Medulla oblongata (tissue), 1 donor: ENCODE measurements around the gene CPA5.
"Not testable (repeated sequence)": the region's sequence is repeated elsewhere in the genome, so short reads cannot be mapped to it uniquely, and the experiment has no call there.

Source experiments
- DNase-seq: peaks from one replicate; pipeline ENCODE4 v3.0.0-alpha.2; 2015; ENCODE audit errors: extremely low spot score

The CPA5 gene, protein sequence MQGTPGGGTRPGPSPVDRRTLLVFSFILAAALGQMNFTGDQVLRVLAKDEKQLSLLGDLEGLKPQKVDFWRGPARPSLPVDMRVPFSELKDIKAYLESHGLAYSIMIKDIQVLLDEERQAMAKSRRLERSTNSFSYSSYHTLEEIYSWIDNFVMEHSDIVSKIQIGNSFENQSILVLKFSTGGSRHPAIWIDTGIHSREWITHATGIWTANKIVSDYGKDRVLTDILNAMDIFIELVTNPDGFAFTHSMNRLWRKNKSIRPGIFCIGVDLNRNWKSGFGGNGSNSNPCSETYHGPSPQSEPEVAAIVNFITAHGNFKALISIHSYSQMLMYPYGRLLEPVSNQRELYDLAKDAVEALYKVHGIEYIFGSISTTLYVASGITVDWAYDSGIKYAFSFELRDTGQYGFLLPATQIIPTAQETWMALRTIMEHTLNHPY

DNA sequence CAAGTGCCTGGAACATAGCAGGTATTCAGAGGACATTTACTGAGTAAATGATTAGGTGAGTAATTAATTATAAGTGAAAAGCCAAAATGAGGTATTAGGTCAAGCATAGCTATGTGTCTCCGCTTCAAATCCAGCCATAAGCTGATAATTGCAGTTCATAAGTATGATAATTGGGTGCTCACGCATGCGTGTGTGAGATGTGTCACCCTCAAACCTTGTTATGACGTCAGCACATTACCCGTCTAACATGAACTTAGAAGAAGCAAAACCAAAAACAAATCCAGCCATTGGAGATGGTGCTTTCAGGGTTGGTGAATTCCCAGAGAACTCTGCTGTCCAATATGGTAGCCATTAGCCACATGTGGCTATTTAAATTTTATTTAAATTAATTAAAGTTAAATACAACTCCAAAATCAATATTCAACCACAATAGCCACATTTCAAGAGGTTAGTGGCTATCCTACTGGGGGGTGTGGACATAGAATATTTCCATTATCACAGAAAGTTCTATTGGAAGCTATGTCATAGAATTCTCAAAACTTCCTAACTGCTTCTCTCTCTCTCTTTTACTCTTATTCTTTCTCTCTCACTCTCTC is at the start of gene CPA5:
CPA5 (plus strand) TSS at position 546 of the 596 bp plus-strand sequence. CDS start 1,670 bp downstream, outside the sequence.
- DNase-seq, result no peak

DNA sequence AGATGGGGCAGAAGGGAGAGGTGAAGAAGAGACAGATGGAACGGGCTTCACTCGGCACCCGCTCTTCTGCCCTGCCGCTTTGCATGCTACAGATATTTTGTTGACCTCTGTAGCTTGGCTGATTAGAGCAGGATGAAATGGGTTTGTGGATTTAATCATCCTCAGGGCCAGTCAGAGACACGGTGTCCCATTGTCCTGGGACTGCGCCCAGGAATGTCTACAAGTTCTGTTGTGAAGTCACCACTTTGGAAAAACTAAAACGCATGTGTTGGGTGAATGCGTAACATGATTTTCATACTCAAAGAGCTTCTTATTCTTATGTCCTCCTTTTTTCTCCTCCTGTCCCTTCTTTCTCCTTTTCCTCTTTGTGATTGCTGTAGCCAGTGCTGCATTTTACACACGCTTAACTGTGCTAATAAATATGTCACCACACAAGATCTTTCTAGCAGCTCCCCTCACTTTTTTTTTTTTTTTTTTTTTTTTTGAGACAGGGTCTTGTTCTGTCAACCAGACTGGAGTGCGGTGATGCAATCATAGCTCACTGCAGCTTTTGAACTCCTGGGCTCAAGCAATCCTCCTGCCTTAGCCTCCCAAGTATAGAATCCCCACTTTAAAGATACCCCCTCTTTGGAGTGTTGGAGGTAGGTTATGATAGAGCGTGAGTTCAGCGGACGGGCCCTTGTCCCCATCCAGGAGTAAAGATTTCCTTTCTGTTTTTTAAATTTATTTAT is 48.2 kb upstream of the CPA5 start:
- DNase-seq, result no peak

DNA sequence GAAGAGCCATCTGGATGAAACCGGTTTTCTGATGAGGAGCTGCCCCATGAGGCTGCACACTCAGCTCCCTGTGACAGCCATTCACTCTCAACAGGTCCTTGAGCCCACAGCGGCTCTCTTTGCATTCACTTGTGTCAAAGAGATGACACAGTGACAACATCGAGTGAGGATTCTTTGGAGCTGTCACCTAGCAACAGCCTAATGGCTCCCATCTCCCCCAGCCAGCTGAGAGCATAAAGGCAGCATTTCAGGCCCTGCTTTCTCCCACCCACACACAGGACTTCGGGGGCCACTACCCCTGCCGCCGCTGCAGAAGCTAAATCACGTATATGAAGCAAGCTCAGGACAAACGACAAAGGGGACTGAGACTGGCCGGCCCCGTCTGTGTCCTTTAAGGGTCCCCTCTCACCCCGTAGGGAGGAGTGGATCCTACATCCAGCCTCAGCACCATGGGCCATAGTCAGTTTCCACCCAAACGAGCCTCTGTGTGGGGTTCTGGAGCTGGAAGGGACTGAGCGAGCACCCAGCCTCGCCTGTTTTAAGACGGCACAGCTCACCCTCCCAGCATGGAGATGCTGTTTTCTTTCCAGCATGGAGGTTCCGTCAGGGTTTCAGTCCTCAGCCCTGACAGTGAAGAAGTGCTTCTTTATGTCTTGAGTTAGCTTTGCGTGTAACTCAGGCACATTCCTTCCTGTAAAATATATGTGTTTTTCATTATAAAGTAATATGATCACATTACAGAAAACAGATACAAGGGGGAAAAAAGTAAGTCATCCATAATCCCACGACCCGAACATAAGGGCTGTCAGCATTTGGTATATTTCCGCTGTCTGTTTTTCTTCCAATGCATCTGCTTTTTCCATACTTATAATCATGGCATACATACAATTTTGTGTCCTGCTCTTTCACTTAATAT is 46.7 kb upstream of the CPA5 start:
- no peak for DNase-seq

DNA sequence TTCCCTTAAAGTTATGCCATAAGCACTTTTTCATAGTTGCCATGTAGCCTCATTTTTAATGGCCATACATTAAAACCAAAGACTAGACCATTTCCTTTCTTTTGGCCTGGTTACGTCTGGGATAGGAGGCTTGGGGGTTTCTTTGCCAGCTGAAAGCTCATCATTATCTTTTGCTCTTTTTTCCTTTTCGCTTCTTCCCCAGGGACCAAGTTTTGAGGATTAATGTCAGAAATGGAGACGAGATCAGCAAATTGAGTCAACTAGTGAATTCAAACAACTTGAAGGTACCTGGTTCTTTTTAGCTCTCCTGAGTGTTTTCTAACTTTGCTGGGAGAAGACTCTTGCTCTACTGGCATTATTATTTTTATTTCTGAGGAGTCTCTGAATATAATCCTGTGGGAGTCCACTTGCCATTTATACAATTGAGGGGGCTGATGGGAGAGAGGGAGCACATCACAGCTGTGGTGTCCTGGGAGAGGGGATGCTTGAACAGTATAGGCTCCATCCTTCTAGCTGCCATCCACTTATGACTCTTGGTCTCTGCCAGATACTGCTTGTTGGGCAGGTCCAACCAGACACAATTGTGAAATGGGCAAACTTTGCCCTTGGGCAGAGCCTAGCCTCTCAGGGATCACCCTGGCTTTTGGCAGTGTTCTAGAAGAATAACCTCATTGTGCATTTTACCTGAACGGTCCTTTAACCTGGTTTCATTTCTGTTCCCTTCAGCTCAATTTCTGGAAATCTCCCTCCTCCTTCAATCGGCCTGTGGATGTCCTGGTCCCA is 45.9 kb upstream of the CPA5 start:
- no peak for DNase-seq

DNA sequence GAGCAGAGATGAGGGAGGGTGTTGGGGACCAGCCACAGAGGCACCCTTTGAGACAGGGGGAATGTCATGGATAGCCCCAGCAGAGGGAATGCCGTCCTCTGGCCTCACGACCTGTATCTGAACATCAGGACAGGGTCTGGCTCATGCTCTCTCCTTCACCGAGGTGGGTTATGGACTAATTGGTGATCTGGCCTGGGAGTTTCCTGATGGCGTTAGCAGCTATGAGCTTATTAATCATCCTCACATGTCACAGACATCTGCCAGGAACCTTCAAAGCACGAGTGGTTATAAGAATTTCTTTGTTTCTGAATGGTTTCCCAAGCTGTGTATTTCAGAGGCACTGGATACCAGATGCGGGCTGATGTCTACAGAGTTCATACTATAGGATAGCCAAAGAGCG is 44.8 kb upstream of the CPA5 start:
- no peak for DNase-seq

DNA sequence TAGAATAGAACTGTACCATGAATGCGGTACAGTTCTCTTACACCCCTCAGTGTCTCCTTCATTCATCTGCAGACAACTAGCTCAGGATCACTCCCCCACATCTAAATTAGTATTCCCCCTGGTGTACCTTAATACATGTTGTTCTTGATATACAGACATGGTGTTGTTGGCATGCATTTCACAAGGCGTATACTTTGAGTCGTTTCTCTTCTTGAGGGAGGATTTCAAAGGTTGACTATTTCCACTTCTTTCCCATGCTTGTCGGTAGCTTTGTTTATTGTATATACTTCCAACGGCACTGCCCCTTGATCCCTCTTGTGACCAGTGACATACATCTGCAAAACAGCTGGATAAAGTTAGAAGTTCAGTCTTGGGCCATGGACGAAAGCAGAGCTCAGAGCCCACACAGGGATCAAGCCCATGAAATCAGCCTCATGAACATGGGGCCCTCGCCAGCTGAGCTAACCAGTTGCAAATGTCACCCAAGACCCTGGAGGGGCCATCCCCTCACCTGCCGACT is 43.1 kb upstream of the CPA5 start:
- DNase-seq, result no peak

DNA sequence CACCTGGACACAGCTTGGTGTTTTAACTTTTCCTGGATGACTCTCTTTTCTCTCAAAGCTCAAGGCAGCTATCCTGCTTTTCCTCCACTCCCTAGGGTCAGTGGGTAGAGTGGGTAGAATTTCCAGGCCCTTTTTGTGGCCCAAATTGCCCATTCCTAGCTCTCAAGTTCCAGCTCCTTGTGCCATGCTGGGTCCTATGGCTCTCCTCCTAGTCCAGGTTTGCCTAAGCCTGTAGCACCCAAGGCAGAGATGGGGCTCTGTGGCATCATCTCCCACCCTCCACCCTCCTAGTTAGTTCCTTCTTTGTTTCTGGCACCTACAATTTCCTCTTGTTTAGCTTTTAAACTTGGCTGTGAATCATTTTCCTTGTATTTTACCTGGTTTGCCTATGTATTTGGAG is 42.0 kb upstream of the CPA5 start:
- no peak for DNase-seq

DNA sequence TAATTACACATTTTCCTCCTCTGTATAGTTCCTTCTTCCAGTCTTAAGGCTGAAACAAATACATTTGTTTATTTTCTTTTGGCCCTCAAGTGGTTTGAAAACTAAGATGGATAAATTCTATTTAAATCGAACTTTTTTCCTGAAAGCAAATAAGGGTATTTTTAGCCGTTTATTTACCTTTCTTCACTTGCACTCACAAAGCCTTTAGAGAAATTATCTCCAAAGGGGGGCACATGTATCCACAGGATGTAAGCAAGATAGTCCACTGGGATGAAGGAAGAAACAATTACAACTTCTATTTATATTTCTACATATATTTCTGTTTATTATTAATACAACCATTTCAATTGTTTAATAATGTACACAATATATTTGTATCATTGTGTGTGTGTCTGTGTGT is 41.5 kb upstream of the CPA5 start:
- DNase-seq, result no peak

DNA sequence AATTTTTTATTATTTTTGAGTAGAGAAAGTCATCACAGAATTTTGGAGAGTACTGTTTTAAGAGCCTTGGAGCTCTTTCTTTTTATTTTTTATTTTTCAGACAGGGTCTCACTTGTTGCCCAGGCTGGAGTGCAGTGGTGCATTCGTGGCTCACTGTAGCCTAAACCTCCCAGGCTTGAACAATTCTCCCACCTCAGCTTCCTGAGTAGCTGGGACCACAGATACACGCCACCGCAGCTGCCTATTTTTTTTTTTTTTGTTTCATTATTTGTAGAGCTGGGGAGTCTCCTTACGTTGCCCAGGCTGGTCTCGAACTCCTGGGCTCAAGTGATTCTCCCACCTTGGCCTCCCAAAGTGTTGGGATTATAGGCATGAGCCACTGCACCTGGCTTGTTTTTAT is 41.1 kb upstream of the CPA5 start:
- DNase-seq, result no peak

DNA sequence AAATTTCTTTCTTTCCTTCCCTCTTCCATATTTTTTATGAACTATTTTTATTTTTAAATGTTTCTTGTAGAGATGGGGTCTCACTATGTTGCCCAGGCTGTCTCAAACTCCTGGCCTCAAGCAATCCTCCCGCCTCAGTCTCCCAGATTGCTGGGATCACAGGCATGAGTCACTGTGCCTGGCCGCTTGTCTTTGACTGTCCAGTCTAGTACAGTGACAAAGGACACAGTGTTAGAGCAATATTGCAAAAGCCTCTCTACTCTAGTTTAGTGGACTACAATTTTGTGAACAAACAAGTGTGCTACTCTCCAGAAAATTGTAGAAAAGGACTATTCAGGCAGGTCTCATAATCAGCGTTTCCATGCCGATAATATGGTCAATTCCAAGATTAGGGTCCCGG is 40.6 kb upstream of the CPA5 start:
- no peak for DNase-seq

DNA sequence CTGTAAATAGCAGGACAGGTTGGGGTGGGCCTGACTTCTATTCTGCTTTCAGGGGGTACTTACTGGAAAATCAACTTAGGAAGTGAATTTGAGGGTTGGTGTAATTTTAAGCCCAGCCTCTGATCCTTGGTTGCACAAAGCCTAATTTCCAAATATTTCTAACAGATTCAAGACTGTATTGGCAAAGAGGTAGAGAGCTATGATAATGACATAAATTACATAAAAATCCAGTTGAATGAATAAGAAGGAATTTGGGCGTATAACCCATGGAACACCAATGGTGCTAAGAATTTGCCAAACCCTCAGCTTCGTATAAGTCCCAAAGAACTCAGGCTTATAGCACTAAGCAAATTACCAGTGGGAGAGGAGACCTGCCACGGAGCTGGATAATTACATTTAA is 39.7 kb upstream of the CPA5 start:
- no peak for DNase-seq

DNA sequence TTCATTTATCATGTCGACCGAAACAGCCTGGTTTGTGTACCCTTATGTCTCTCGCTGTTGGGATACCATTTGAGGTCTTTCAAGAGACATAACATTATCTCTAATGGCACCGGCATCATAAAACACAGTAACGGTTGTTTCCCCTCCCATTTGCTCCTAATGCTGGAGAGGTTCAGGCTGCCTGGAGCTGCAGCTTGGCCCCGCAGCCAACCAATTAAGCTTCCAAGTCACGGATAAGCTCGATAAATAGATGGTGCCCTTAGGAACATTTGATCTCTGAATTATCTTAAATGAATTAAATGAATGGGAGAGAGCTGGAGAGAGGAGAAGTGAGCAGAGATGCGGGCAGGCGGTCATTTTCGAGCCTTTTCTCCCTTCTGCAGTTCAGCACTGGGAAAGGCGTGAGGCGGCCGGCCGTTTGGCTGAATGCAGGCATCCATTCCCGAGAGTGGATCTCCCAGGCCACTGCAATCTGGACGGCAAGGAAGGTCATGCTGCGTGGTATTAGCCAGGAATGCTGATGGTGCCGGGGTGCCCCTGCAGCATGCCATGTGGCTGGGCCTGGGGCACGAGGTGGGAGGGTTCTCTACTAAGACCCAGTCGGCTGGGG is 39.1 kb upstream of the CPA5 start:
- no peak for DNase-seq

DNA sequence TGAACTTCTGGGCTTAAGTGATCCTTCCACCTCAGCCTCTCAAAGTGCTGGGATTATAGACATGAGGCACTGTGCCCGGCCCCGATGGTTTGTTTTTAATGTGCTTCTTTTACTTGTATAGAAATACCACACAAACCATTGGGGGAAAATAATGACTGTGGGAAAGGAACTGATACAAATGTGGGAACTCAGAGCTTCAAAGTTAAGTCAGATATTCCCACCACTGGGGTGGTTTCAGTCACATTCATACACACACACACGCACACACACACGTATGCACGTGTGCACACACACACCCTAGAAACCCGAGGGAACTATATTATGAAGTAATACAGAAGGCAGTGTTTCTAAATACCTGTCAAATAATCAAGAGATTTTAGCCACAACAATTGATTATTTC is 34.6 kb upstream of the CPA5 start:
- no peak for DNase-seq

DNA sequence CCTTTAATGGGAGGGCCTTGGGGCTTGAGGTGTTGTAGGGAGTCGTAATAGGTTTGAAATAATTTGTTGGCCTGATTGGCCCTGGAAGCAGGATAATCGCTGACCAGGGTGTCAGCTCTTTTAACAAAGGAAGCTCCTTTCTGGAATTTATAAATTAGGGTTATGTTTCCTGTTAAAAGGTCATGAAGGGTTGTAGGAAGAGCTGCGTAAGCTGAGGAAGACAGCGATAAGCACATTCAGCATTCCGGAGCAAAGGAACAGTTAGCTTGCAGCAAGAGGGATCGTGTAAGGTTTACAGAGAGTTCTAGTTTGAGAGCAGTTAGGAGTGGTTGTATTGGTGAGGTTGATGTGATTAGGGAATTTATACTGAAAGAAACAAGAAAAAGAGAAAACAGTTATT is 30.3 kb upstream of the CPA5 start:
- DNase-seq, result no peak

DNA sequence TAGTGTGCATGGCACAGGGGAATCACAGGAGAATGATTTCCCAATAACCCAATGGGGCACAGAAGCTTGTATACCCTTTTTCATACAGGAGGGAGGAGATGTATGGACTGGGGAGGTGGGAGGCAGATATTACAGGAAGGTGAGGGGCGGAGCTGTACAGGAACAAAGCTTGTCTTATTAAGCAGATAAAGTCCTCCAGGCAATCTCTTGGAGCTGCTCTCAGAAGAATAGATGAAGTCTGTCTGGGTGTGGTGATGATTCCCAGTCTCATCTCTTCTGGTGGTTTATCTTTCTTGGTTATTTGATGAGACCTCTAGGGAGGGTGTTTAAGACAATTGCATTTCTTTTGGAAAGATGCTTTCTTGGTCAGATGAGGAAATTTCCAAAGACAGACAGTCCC is 25.1 kb upstream of the CPA5 start:
- no peak for DNase-seq

DNA sequence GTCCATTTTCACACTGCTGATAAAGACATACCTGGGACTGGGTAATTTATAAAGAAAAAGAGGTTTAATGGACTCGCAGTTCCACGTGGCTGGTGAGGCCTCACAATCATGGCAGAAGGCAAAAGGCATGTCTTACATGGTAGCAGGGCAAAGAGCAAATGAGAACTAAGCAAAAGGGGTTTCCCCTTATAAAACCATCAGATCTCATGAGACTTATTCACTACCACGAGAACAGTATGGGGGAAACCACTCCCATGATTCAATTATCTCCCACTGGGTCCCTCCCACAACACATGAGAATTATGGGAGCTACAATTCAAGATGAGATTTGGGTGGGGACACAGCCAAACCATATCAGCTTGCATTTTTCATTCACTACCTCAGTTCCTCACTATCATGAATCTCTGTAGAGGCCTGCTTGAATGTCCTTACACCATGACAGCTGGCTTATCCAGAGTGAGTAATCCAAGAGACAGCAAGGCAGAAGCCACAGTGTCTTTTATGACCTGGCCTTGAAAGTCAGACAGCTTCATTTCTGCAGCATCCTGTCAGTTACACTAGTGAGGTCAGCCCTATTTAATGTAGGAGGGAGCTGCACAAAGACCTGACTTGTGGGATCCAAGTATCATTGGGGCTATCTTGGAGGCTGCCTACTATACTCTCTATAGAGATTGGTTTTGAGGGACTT is 22.9 kb upstream of the CPA5 start:
- not testable (repeated sequence) for DNase-seq

DNA sequence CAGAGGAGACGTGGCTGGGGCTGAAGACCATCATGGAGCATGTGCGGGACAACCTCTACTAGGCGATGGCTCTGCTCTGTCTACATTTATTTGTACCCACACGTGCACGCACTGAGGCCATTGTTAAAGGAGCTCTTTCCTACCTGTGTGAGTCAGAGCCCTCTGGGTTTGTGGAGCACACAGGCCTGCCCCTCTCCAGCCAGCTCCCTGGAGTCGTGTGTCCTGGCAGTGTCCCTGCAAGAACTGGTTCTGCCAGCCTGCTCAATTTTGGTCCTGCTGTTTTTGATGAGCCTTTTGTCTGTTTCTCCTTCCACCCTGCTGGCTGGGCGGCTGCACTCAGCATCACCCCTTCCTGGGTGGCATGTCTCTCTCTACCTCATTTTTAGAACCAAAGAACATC is 22.0 kb upstream of the CPA5 start:
- no peak for DNase-seq

DNA sequence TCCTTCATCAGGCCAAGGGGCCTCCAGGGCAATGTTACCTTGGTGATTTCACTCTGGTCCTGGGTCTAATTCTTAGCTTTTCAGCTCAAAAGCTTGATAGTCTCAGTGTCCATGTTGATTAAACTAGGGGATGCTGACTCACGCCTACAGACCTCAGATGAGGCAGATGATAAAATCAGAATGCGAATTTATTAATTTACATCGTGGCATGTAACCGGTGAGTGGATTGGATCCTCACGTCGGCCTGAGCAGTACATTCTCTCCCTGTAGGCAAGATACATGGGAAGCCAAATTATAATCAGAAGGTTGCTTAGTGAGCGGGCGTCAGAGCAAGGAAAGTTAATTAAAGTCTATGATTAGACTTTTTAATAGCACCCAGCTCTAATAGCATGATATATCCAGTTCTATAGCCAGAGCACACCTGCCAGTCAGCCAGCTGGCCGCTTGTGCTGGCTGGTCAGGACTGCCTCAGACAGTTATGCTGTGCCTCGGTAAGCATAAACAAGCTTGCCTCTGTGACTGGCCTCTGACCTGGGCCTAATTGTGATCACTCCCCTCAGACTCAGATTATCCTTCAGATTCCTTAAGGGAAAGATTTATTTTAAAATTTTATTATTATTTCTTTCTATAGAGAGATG is 20.2 kb upstream of the CPA5 start:
- DNase-seq, result no peak

DNA sequence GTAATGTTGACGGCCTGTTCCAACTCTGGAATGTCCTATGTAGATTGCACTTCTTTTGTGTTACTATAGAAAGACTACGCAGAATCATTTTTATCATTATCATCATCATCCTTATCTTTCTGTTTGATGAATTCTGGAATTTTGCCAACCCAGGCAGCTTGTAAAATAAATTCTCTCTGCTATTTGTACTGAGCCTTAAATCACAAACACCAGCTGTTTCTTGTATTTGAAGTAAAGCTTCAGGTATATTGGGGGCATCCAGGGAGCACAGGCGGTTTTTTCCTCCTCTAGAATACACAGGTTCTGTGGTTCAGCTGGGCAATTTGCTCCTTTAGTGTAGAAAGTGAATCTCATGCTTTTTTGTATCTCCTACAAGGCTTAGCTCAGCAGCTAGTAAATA is 14.9 kb upstream of the CPA5 start:
- no peak for DNase-seq
